Measurements from ENCODE around the gene SLC16A8. TPM values are rescaled to one million over a fixed set of nuclear protein-coding genes. Genes with fewer than 3 reads are reported as not detected.

Gene SLC16A8
- total and polyA plus RNA-seq, 2 of the 13 experiments (the other 11 are each of a cell fraction or from before 2014, with no cell fraction given): not detected

DNA sequence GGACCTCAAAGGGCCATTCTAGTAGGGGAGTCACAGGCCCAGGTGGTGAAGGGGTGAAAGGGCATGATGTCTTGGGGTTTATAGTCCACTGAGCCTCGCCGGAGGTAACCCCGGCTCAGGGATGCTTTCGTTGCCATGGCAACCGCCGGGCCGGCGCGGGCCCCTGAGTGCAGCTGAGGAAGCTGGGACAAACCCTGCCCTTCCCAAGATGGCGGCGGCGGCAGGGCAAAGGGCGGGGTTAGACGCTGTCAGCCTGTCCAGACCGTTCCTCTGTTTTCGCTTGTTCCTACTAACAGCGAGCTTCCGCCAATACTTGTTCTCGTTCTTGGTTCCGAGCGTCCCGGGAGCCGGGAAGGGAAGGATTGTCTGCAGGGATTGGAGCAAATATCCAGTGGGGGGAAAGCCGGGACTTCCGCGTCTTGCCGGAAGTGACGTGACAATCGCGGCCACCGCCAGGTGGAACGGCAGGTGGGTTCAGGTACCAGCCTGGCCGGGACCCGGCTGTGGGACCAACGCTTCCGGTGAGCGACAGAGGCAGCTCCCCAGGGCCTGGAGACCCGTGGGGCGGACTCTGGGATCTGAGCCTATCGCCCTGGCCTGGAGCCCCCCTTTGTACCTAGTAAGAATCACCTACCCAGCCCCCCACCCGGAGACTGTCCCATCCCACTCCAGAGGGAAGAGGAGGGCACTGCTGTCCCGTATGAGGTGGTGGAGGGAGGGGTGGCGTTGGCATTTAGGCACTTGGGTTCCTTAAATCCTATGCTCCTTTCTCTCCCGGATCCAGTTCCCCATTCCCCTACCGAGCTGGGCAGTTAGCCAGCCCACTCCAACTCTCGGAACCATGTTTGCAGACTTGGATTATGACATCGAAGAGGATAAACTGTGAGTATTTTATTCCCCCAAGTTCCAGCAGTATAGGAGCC, 26.8 kb downstream of the SLC16A8 start, which contains the start of gene PICK1 (continued):
- TF ChIP-seq, protein P1, sequence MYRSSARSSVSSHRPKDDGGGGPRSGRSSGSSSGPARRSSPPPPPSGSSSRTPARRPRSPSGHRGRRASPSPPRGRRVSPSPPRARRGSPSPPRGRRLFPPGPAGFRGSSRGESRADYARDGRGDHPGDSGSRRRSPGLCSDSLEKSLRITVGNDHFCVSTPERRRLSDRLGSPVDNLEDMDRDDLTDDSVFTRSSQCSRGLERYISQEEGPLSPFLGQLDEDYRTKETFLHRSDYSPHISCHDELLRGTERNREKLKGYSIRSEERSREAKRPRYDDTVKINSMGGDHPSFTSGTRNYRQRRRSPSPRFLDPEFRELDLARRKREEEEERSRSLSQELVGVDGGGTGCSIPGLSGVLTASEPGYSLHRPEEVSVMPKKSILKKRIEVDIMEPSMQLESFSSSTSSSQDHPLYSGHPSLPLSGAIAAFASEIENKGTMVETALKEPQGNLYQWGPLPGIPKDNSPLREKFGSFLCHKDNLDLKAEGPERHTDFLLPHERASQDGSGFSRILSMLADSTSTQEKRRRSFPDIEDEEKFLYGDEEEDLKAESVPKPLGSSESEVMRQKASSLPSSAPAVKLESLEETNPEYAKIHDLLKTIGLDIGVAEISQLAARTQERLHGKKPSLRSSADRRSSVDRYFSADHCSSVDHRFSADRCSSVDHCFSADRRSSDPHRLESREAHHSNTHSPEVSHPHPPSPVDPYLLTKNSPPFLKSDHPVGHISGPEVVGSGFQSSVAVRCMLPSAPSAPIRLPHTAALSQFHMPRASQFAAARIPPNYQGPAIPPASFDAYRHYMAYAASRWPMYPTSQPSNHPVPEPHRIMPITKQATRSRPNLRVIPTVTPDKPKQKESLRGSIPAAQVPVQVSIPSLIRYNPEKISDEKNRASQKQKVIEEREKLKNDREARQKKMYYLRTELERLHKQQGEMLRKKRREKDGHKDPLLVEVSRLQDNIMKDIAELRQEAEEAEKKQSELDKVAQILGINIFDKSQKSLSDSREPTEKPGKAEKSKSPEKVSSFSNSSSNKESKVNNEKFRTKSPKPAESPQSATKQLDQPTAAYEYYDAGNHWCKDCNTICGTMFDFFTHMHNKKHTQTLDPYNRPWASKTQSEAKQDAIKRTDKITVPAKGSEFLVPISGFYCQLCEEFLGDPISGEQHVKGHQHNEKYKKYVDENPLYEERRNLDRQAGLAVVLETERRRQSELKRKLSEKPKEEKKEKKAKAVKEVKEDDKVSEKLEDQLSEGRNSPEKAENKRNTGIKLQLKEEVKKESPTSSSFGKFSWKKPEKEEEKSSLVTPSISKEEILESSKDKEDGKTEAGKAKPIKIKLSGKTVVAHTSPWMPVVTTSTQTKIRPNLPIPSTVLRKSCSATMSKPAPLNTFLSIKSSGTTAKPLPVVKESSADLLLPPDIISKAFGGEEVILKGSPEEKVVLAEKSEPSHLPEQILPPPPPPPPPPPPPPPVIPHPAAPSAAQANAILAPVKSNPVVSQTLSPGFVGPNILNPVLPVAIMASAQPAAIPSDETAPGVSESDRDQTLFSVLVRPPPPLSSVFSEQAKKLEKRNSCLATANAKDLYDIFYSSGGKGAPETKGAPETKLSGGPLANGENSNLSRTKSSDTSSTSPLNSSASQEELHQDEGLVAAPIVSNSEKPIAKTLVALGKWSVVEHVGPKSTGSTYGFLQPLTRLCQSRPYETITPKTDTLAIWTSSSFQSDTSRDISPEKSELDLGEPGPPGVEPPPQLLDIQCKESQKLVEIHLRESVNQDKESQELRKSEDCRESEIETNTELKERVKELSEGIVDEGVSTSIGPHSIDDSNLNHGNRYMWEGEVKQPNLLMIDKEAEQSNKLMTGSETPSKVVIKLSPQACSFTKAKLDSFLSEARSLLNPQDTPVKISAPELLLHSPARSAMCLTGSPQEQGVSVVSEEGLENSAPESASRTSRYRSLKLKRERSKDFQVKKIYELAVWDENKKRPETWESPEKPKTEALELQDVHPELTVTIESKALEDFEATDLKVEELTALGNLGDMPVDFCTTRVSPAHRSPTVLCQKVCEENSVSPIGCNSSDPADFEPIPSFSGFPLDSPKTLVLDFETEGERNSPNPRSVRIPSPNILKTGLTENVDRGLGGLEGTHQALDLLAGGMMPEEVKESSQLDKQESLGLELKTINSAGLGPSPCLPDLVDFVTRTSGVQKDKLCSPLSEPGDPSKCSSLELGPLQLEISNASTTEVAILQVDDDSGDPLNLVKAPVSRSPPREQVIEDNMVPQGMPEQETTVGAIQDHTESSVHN (CRISPR knock-in tag; IDR thresholded peaks at IDR 0.05): no peak
- no peak for TF ChIP-seq MYNN (CRISPR knock-in tag; IDR thresholded peaks at IDR 0.05; ENCODE audit: low read depth)
- TF ChIP-seq KAT8 (CRISPR knock-in tag; IDR thresholded peaks at IDR 0.05): peak; percentile 94
- peak; percentile 65; the same call in 1 of the 2 replicates for TF ChIP-seq ZBTB7B (CRISPR knock-in tag; IDR thresholded peaks at IDR 0.05)
- TF ChIP-seq, protein P2, sequence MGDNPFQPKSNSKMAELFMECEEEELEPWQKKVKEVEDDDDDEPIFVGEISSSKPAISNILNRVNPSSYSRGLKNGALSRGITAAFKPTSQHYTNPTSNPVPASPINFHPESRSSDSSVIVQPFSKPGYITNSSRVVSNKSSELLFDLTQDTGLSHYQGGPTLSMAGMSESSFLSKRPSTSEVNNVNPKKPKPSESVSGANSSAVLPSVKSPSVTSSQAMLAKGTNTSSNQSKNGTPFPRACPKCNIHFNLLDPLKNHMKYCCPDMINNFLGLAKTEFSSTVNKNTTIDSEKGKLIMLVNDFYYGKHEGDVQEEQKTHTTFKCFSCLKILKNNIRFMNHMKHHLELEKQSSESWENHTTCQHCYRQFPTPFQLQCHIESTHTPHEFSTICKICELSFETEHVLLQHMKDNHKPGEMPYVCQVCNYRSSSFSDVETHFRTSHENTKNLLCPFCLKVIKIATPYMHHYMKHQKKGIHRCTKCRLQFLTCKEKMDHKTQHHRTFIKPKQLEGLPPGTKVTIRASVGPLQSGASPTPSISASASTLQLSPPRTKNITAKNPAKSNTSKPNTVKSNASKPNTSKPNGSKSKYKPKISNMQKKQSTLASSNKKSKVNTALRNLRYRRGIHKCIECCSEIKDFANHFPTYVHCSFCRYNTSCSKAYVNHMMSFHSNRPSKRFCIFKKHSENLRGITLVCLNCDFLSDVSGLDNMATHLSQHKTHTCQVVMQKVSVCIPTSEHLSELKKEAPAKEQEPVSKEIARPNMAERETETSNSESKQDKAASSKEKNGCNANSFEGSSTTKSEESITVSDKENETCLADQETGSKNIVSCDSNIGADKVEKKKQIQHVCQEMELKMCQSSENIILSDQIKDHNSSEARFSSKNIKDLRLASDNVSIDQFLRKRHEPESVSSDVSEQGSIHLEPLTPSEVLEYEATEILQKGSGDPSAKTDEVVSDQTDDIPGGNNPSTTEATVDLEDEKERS (CRISPR knock-in tag; IDR thresholded peaks at IDR 0.05): peak; percentile 34; the same call in 1 of the 2 replicates
- TF ChIP-seq, protein P3, sequence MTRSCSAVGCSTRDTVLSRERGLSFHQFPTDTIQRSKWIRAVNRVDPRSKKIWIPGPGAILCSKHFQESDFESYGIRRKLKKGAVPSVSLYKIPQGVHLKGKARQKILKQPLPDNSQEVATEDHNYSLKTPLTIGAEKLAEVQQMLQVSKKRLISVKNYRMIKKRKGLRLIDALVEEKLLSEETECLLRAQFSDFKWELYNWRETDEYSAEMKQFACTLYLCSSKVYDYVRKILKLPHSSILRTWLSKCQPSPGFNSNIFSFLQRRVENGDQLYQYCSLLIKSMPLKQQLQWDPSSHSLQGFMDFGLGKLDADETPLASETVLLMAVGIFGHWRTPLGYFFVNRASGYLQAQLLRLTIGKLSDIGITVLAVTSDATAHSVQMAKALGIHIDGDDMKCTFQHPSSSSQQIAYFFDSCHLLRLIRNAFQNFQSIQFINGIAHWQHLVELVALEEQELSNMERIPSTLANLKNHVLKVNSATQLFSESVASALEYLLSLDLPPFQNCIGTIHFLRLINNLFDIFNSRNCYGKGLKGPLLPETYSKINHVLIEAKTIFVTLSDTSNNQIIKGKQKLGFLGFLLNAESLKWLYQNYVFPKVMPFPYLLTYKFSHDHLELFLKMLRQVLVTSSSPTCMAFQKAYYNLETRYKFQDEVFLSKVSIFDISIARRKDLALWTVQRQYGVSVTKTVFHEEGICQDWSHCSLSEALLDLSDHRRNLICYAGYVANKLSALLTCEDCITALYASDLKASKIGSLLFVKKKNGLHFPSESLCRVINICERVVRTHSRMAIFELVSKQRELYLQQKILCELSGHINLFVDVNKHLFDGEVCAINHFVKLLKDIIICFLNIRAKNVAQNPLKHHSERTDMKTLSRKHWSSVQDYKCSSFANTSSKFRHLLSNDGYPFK (CRISPR knock-in tag; IDR thresholded peaks at IDR 0.05; ENCODE audit: borderline replicate concordance): peak; percentile 67; the same call in 1 of the 2 replicates
- peak; percentile 85 for TF ChIP-seq GABPA (IDR thresholded peaks at IDR 0.05; ENCODE audit: low read depth, low read length)
- peak; percentile 98 for TF ChIP-seq GABPA (CRISPR knock-in tag; IDR thresholded peaks at IDR 0.05; ENCODE audit: low read depth)
- TF ChIP-seq ZFP36L1 (CRISPR knock-in tag; IDR thresholded peaks at IDR 0.05): 0 out of 2 replicates have a peak, but pooled peaks have one; percentile 25
